GM12878 (cell line): Measurements from ENCODE around the gene SYNGR4. TPM values are rescaled to one million over a fixed set of nuclear protein-coding genes. Genes with fewer than 3 reads are reported as not detected.
A peak's percentile ranks its signal among the peaks of the same experiment; 100 is the strongest.

ENCODE experiments used
- CTCF ChIP-seq, 3 experiments: IDR thresholded peaks in 2 of 3; conservative IDR thresholded peaks in 1 of 3; 2 replicates each; pipeline ENCODE4 v1.5.1; 2011; ENCODE audit warnings: low read depth in 3 of 3, low read length in 3 of 3, mild to moderate bottlenecking in 3 of 3, control low read depth in 2 of 3, moderate library complexity in 2 of 3, inconsistent platforms in 1 of 3, mixed read lengths in 1 of 3; ENCODE audit not compliant: control insufficient read depth in 2 of 3, insufficient read depth in 1 of 3; ENCODE audit errors: extremely low read depth in 1 of 3
- DPF2 ChIP-seq: fragments of 450-650 bp; IDR thresholded peaks from 2 replicates; pipeline ENCODE4 v1.6.1; 2017; ENCODE audit warnings: mild to moderate bottlenecking
- EGR1 ChIP-seq, 2 experiments: IDR thresholded peaks; 1 replicate in 1 of 2; 2 replicates in 1 of 2; pipeline ENCODE4 v1.6.1; 2011 to 2012; ENCODE audit warnings: low read depth in 2 of 2, low read length in 2 of 2, borderline replicate concordance in 1 of 2, mild to moderate bottlenecking in 1 of 2, moderate library complexity in 1 of 2
- ESRRA ChIP-seq: IDR thresholded peaks from 2 replicates; pipeline ENCODE4 v1.6.1; 2012; ENCODE audit warnings: mild to moderate bottlenecking, low read length, improper control_type of control experiment
- HCFC1 ChIP-seq: fragments of 150-350 bp; IDR thresholded peaks from 2 replicates; pipeline ENCODE4 v1.6.1; 2014; ENCODE audit warnings: low read length
- MYB ChIP-seq: fragments of 150-350 bp; IDR thresholded peaks from 2 replicates; pipeline ENCODE4 v1.6.1; 2014; ENCODE audit warnings: mild to moderate bottlenecking, low read depth, low read length, borderline replicate concordance
- PAX5 ChIP-seq: IDR thresholded peaks from 2 replicates; pipeline ENCODE4 v1.6.1; 2011; ENCODE audit warnings: low read depth, low read length, borderline replicate concordance
- PML ChIP-seq: IDR thresholded peaks from 2 replicates; pipeline ENCODE4 v1.6.1; 2012; ENCODE audit warnings: low read length, inconsistent platforms
- POLR2A ChIP-seq: IDR thresholded peaks from 2 replicates; pipeline ENCODE4 v1.6.1; 2011; ENCODE audit warnings: low read depth, mild to moderate bottlenecking, low read length
- POLR2AphosphoS2 ChIP-seq: IDR thresholded peaks from 2 replicates; pipeline ENCODE4 v1.6.1; 2011; ENCODE audit warnings: low read depth, mild to moderate bottlenecking, low read length, improper control_type of control experiment, moderate library complexity
- RCOR1 ChIP-seq: conservative IDR thresholded peaks from 2 replicates; pipeline ENCODE4 v1.6.1; 2012; ENCODE audit warnings: low read depth, low read length, improper control_type of control experiment
- RELA ChIP-seq: fragments of 450-650 bp; IDR thresholded peaks from 2 replicates; pipeline ENCODE4 v1.8.0; 2014; ENCODE audit warnings: borderline replicate concordance; ENCODE audit not compliant: partially characterized antibody
- SMARCA5 ChIP-seq: fragments of 450-650 bp; IDR thresholded peaks from 2 replicates; pipeline ENCODE4 v1.6.1; 2017; ENCODE audit warnings: mild to moderate bottlenecking
- SP1 ChIP-seq: IDR thresholded peaks from one replicate; pipeline ENCODE4 v1.6.1; 2011; ENCODE audit warnings: low read depth, low read length
- TARDBP ChIP-seq: IDR thresholded peaks from 2 replicates; pipeline ENCODE4 v1.6.1; 2016; ENCODE audit warnings: borderline replicate concordance
- YY1 ChIP-seq: IDR thresholded peaks from 2 replicates; pipeline ENCODE4 v1.6.1; 2011; ENCODE audit warnings: low read depth, mild to moderate bottlenecking, low read length
- ZSCAN29 ChIP-seq: fragments of 450-650 bp; IDR thresholded peaks from 2 replicates; pipeline ENCODE4 v1.6.1; 2017; ENCODE audit warnings: mild to moderate bottlenecking, moderate library complexity
- polyA plus RNA-seq, 11 experiments: library from polyadenylated mRNA; depleted of rRNA in 4 of 11; unstranded in 6 of 11; stranded (reverse) in 5 of 11; fragments of >200 nt; fragmentation: Nextera tagmentation in 4 of 11; fragmentation: Illumina TruSeq in 1 of 11; extraction: Ambion mirVana in 4 of 11; extraction: Trizol in 1 of 11; gene quantifications; 1 replicate in 1 of 11; 2 replicates in 10 of 11; pipeline versions ENCODE4 v1.2.1 to v1.2.3, GENCODE V29; 2011 to 2016; ENCODE audit warnings: inconsistent platforms in 2 of 11, missing spikeins in 2 of 11, low read depth in 1 of 11
- total RNA-seq, 4 experiments: library from RNA; depleted of rRNA in 3 of 4; stranded (reverse); fragments of >200 nt in 3 of 4; fragmentation: Illumina TruSeq in 1 of 4; extraction: Trizol in 1 of 4; gene quantifications; 2 replicates each; pipeline versions ENCODE4 v1.2.1 to v1.2.3, GENCODE V29; 2013 to 2021
- TF ChIP-seq, protein P1 (sequence below): fragments of 450-650 bp; IDR thresholded peaks from 2 replicates; pipeline ENCODE4 v1.6.1; 2017; ENCODE audit warnings: mild to moderate bottlenecking, moderate library complexity
- TF ChIP-seq, protein P2 (sequence below): fragments of 450-650 bp; IDR thresholded peaks from 2 replicates; pipeline ENCODE4 v1.6.1; 2017; ENCODE audit warnings: low read depth, mild to moderate bottlenecking, moderate library complexity
- TF ChIP-seq, protein P3 (sequence below): IDR thresholded peaks from 2 replicates; pipeline ENCODE4 v1.6.1; 2011; ENCODE audit warnings: borderline replicate concordance, low read depth, mild to moderate bottlenecking, moderate library complexity, low read length; ENCODE audit not compliant: insufficient read depth, poor library complexity, severe bottlenecking

The SYNGR4 gene
- total and polyA plus RNA-seq, 10 of the 15 experiments (the other 5 are each of a cell fraction or from before 2014, with no cell fraction given): 0.08 to 0.72 (median 0.17) TPM; not detected in 6

DNA sequence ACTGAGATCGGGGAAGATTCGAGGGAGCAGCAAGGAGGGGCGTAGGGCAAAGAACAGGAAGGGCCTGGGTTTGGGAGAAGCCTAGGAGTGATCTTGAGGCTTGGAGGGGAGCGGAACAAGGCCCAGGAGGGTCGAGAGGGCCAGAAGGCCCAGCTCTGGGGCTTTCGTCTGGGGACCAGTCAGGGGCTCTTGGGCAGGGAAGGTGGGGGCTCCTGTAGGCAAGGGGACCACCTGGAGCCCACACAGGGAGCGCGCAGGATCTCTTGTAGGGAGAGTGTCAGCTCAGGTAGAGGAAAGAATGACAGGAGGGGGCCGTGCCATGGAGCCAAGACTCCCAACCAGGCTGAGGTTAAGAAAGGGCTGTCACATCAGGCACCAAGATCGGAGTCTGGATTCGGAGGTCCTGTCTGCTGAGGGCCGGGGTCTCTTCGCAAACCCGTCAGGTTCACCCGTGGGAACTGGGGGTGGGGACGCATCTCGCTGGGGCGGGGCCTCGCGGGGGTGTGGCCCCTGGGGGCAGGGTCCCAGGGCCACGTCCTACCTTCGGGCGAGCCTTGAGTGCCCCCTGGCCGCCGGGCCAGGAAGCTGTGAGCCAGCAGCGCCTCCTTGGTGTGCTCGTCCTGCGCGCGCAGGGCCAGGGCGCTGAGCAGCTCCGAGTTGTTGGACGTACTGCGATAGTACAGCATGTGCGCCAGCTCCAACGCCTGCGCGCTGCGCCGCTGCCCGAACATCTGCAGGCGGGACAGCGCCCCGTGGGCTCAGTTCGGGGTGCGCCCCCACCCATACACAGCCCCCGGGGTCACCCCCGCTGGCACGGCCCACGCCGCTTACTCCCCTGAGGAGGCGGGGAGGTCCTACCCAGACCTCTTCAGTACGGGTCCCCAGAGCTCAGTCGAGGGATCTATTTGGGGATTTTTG, 30.4 kb upstream of the SYNGR4 start (continued):
- TF ChIP-seq PAX5 (0 out of 2 replicates have a peak, but pooled peaks have one; percentile 25), YY1 (0 out of 2 replicates have a peak, but pooled peaks have one; percentile 75), MYB (no peak), SP1 (peak; percentile 67), ESRRA (0 out of 2 replicates have a peak, but pooled peaks have one; percentile 38), PML (no peak), HCFC1 (0 out of 2 replicates have a peak, but pooled peaks have one; percentile 19), RCOR1 (0 out of 2 replicates have a peak, but pooled peaks have one; percentile 49), DPF2 (no peak), CTCF (IDR thresholded peaks at IDR 0.05 in 2 of 3, conservative IDR thresholded peaks at IDR 0.05 in 1 of 3; ENCODE audit: control insufficient read depth in 2 of 3, extremely low read depth in 1 of 3, insufficient read depth in 1 of 3, low read depth in 3 of 3, low read length in 3 of 3) (peak; percentile 85 to 98 (median 95); a peak in 5 of 6 replicates), POLR2AphosphoS2 (0 out of 2 replicates have a peak, but pooled peaks have one; percentile 48), ZSCAN29 (no peak), SMARCA5 (no peak), TARDBP (no peak), POLR2A (peak; percentile 84), EGR1 (IDR thresholded peaks at IDR 0.05; ENCODE audit: borderline replicate concordance in 1 of 2, low read depth in 2 of 2, low read length in 2 of 2) (peak in 1 of 2 experiments; percentile 54; a peak in 1 of 3 replicates), RELA (no peak)
- TF ChIP-seq, protein P1, sequence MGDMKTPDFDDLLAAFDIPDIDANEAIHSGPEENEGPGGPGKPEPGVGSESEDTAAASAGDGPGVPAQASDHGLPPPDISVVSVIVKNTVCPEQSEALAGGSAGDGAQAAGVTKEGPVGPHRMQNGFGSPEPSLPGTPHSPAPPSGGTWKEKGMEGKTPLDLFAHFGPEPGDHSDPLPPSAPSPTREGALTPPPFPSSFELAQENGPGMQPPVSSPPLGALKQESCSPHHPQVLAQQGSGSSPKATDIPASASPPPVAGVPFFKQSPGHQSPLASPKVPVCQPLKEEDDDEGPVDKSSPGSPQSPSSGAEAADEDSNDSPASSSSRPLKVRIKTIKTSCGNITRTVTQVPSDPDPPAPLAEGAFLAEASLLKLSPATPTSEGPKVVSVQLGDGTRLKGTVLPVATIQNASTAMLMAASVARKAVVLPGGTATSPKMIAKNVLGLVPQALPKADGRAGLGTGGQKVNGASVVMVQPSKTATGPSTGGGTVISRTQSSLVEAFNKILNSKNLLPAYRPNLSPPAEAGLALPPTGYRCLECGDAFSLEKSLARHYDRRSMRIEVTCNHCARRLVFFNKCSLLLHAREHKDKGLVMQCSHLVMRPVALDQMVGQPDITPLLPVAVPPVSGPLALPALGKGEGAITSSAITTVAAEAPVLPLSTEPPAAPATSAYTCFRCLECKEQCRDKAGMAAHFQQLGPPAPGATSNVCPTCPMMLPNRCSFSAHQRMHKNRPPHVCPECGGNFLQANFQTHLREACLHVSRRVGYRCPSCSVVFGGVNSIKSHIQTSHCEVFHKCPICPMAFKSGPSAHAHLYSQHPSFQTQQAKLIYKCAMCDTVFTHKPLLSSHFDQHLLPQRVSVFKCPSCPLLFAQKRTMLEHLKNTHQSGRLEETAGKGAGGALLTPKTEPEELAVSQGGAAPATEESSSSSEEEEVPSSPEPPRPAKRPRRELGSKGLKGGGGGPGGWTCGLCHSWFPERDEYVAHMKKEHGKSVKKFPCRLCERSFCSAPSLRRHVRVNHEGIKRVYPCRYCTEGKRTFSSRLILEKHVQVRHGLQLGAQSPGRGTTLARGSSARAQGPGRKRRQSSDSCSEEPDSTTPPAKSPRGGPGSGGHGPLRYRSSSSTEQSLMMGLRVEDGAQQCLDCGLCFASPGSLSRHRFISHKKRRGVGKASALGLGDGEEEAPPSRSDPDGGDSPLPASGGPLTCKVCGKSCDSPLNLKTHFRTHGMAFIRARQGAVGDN: peak; percentile 69; the same call in 1 of the 2 replicates
- TF ChIP-seq, protein P2, sequence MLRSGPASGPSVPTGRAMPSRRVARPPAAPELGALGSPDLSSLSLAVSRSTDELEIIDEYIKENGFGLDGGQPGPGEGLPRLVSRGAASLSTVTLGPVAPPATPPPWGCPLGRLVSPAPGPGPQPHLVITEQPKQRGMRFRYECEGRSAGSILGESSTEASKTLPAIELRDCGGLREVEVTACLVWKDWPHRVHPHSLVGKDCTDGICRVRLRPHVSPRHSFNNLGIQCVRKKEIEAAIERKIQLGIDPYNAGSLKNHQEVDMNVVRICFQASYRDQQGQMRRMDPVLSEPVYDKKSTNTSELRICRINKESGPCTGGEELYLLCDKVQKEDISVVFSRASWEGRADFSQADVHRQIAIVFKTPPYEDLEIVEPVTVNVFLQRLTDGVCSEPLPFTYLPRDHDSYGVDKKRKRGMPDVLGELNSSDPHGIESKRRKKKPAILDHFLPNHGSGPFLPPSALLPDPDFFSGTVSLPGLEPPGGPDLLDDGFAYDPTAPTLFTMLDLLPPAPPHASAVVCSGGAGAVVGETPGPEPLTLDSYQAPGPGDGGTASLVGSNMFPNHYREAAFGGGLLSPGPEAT: 0 out of 2 replicates have a peak, but pooled peaks have one; percentile 33
- TF ChIP-seq, protein P3, sequence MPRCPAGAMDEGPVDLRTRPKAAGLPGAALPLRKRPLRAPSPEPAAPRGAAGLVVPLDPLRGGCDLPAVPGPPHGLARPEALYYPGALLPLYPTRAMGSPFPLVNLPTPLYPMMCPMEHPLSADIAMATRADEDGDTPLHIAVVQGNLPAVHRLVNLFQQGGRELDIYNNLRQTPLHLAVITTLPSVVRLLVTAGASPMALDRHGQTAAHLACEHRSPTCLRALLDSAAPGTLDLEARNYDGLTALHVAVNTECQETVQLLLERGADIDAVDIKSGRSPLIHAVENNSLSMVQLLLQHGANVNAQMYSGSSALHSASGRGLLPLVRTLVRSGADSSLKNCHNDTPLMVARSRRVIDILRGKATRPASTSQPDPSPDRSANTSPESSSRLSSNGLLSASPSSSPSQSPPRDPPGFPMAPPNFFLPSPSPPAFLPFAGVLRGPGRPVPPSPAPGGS: peak; percentile 3
